HepG2 (cell line): ENCODE measurements around the gene RBBP9. TPM values are rescaled to one million over a fixed set of nuclear protein-coding genes. Genes with fewer than 3 reads are reported as not detected.

Experiments used
- ATAC-seq: fragments of 200-7000 bp; cut with Tn5 transposase; 3 replicates; pipeline ENCODE4 v1.9.1; 2020; ENCODE audit warnings: mild to moderate bottlenecking, moderate library complexity
- BruUV-seq: library from RNA; stranded (reverse); fragments of 400-500 nt; replicated peaks from 2 replicates; lab custom pipeline; 2021; lab: Mats Ljungman, UMichigan
- CTCF ChIA-PET: fragments of 300-600 bp; formaldehyde crosslinking; extraction: SDS; loops from one replicate; lab custom pipeline; 2021; ENCODE audit warnings: low total read pairs, inconsistent platforms, low intra/inter-chr PET ratio; lab: Yijun Ruan, JAX
- POLR2A ChIA-PET: fragments of 350-600 bp; sonication (Branson Sonifier 250); formaldehyde crosslinking; loops from one replicate; lab custom pipeline; 2020; ENCODE audit warnings: antibody characterized with exemption, inconsistent platforms; lab: Yijun Ruan, JAX
- DNase-seq: peaks from one replicate; pipeline ENCODE4 v3.0.0-alpha.2; 2015; ENCODE audit warnings: low spot score
- FAIRE-seq: peaks from 3 replicates; lab custom pipeline; 2011; peaks lifted over from hg19 to GRCh38; lab: Jason Lieb, UNC
- H2AFZ ChIP-seq: one replicate; pipeline ENCODE4 v1.6.1; 2011; ENCODE audit warnings: low read length, inconsistent platforms
- H3K27ac ChIP-seq: fragments of 300-600 bp; 3 replicates; pipeline ENCODE4 v1.8.0; 2011; ENCODE audit warnings: mixed run types, mild to moderate bottlenecking, mixed read lengths, low read length, inconsistent platforms; ENCODE audit not compliant: insufficient read depth; ENCODE audit errors: extremely low read length
- H3K27me3 ChIP-seq, 2 experiments: fragments of 200-600 bp in 1 of 2; 2 replicates in 1 of 2; 3 replicates in 1 of 2; pipeline versions ENCODE4 v1.6.0 to v1.8.0; 2011; ENCODE audit warnings: low read length in 2 of 2, mild to moderate bottlenecking in 2 of 2, moderate library complexity in 2 of 2, inconsistent platforms in 1 of 2; ENCODE audit not compliant: insufficient read depth in 2 of 2, control insufficient read depth in 1 of 2
- H3K36me3 ChIP-seq, 2 experiments: fragments of 200-600 bp in 1 of 2; replicated peaks in 1 of 2; 2 replicates in 1 of 2; 3 replicates in 1 of 2; pipeline versions ENCODE4 v1.5.1 to v1.8.0; 2011; ENCODE audit warnings: low read length in 2 of 2, inconsistent platforms in 1 of 2; ENCODE audit not compliant: insufficient read depth in 2 of 2, control insufficient read depth in 1 of 2
- H3K4me1 ChIP-seq: 2 replicates; pipeline ENCODE4 v1.5.1; 2012; ENCODE audit warnings: low read length, inconsistent platforms; ENCODE audit not compliant: insufficient read depth
- H3K4me2 ChIP-seq: 2 replicates; pipeline ENCODE4 v1.6.0; 2011; ENCODE audit warnings: low read depth, low read length, inconsistent platforms
- H3K4me3 ChIP-seq, 3 experiments: fragments of 200-600 bp in 1 of 3; sonication (generic), shearing (Covaris generic) in 1 of 3; replicated peaks in 1 of 3; 2 replicates each; pipeline ENCODE4 v1.5.1; 2011 to 2016; ENCODE audit warnings: low read length in 3 of 3, inconsistent platforms in 2 of 3, low read depth in 2 of 3, mild to moderate bottlenecking in 2 of 3, control low read depth in 1 of 3, mixed read lengths in 1 of 3; ENCODE audit not compliant: insufficient read depth in 1 of 3
- H3K79me2 ChIP-seq: one replicate; pipeline ENCODE4 v1.6.1; 2011; ENCODE audit warnings: low read length, inconsistent platforms; ENCODE audit not compliant: insufficient read depth
- H3K9ac ChIP-seq: 2 replicates; pipeline ENCODE4 v1.6.0; 2011; ENCODE audit warnings: mild to moderate bottlenecking, low read depth, low read length, inconsistent platforms; ENCODE audit not compliant: insufficient read depth
- H3K9me3 ChIP-seq: 2 replicates; pipeline ENCODE4 v1.5.1; 2012; ENCODE audit warnings: mild to moderate bottlenecking, low read length
- H4K20me1 ChIP-seq: 2 replicates; pipeline ENCODE4 v1.6.0; 2011; ENCODE audit warnings: inconsistent platforms, mild to moderate bottlenecking, low read length, moderate library complexity; ENCODE audit not compliant: insufficient read depth
- ETV6 ChIP-seq: sonication (generic); formaldehyde crosslinking; conservative IDR thresholded peaks from 2 replicates; pipeline ENCODE4 v1.4.0; 2020; ENCODE audit warnings: missing genetic modification reagents
- FOSL2 ChIP-seq: sonication (generic); formaldehyde crosslinking; IDR thresholded peaks from 2 replicates; pipeline ENCODE4 v1.4.0; 2020; ENCODE audit warnings: missing genetic modification reagents
- FOXC1 ChIP-seq: sonication (generic); formaldehyde crosslinking; IDR thresholded peaks from 2 replicates; pipeline ENCODE4 v1.8.0; 2022; ENCODE audit warnings: mild to moderate bottlenecking, missing genetic modification reagents, borderline replicate concordance
- HOXA7 ChIP-seq: sonication (generic); formaldehyde crosslinking; IDR thresholded peaks from 2 replicates; pipeline ENCODE4 v1.8.1; 2022; ENCODE audit warnings: mild to moderate bottlenecking, missing genetic modification reagents, moderate library complexity
- MIER3 ChIP-seq: IDR thresholded peaks from 2 replicates; pipeline ENCODE4 v1.6.1; 2016; ENCODE audit warnings: missing compliant biosample characterization, borderline replicate concordance
- NAIF1 ChIP-seq: sonication (generic); formaldehyde crosslinking; IDR thresholded peaks from 2 replicates; pipeline ENCODE4 v1.5.0; 2020; ENCODE audit warnings: mild to moderate bottlenecking, missing genetic modification reagents, borderline replicate concordance
- PAWR ChIP-seq: sonication (generic); formaldehyde crosslinking; IDR thresholded peaks from 2 replicates; pipeline ENCODE4 v1.4.0; 2020; ENCODE audit warnings: missing genetic modification reagents, mild to moderate bottlenecking, borderline replicate concordance
- SRSF1 ChIP-seq: fragments of 200-400 bp; formaldehyde crosslinking; optimal IDR thresholded peaks from 2 replicates; pipeline ENCODE3; 2017; ENCODE audit warnings: mild to moderate bottlenecking, low read depth, low read length, moderate library complexity
- TAF1 ChIP-seq: sonication (generic); formaldehyde crosslinking; IDR thresholded peaks from 2 replicates; pipeline ENCODE4 v1.4.0; 2020; ENCODE audit warnings: missing genetic modification reagents
- TGIF2 ChIP-seq: IDR thresholded peaks from 2 replicates; pipeline ENCODE4 v1.6.1; 2016; ENCODE audit warnings: control low read depth, missing compliant biosample characterization
- in situ Hi-C: cut with HindIII; loops from 2 replicates; pipeline ENCODE4 v1.10.0; 2017; ENCODE audit warnings: low pct_unique_long_range_greater_than_20kb; ENCODE audit not compliant: extremely low pct_ligation_motif_present
- intact Hi-C: fragments of 100-400 bp; cut with micrococcal nuclease; formaldehyde crosslinking; loops from one replicate; pipeline ENCODE4 v1.10.0; 2022; ENCODE audit not compliant: unreplicated experiment
- polyA plus RNA-seq, 8 experiments: library from polyadenylated mRNA; depleted of rRNA in 3 of 8; stranded (reverse) in 7 of 8; unstranded in 1 of 8; fragments of >200 nt; fragmentation: Illumina TruSeq in 4 of 8; extraction: Trizol in 4 of 8; gene quantifications; 2 replicates each; pipeline versions ENCODE4 v1.2.1 to v1.2.3, GENCODE V29; 2011 to 2016; ENCODE audit warnings: low read depth in 4 of 8, missing spikeins in 1 of 8, mixed read lengths in 1 of 8; ENCODE audit not compliant: insufficient read depth in 1 of 8
- total RNA-seq, 5 experiments: library from RNA; depleted of rRNA; stranded (reverse); fragments of >200 nt; fragmentation: Illumina TruSeq; extraction: Trizol; gene quantifications; 2 replicates each; pipeline ENCODE4 v1.2.3, GENCODE V29; 2016; ENCODE audit warnings: low read depth in 1 of 5
- TF ChIP-seq, protein P1 (sequence below): sonication (generic); formaldehyde crosslinking; IDR thresholded peaks from 2 replicates; pipeline ENCODE4 v1.8.1; 2023; ENCODE audit warnings: mild to moderate bottlenecking, missing genetic modification reagents
- TF ChIP-seq, protein P2 (sequence below): IDR thresholded peaks from 2 replicates; pipeline ENCODE4 v1.6.1; 2016; ENCODE audit warnings: mild to moderate bottlenecking, missing biosample characterization, missing genetic modification reagents
- TF ChIP-seq, protein P3 (sequence below): sonication (generic); formaldehyde crosslinking; IDR thresholded peaks from 2 replicates; pipeline ENCODE4 v1.8.0; 2022; ENCODE audit warnings: mild to moderate bottlenecking, missing genetic modification reagents; ENCODE audit not compliant: insufficient replicate concordance

RBBP9 gene
- total and polyA plus RNA-seq, 2 of the 13 experiments (the other 11 are each of a cell fraction or from before 2014, with no cell fraction given), result 28.0 to 56.3 TPM

DNA sequence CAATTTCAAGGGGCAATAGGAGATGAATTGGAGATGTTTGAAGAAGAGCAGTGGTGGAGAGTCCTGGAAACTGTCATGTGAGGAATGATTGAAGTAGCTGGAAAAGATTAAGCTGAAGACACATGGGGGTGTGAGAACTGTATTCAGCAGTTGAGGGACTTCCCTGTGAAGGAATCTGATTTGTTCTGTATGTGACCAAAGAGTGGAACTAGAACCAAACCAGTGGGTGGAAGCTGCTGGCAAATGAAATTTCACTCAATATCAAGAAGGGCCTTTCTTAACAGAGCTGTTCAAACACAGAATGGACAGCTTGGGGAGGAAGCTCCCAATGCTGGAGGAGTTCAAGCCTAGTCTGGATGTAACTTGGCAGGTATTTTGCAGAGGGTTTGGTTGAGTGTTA lies 32.0 kb upstream of the RBBP9 start:
- peaks cover 60 to 94% of the 10 kb centered on the region in 2 experiments for H3K36me3 ChIP-seq
- CTCF ChIA-PET, result no interaction called here

More for the DNA sequence above, 32.0 kb upstream of the RBBP9 start:
- BruUV-seq, result no TSS peak
- Histone ChIP-seq H3K9me3 (no peaks in the 10 kb centered on the region), H3K27me3 (no peaks in the 10 kb centered on the region), H4K20me1 (no peaks in the 10 kb centered on the region), H3K27ac (no peak overlapping the region), H3K79me2 (no peaks in the 10 kb centered on the region), H3K4me2 (no peak overlapping the region), H3K9ac (no peak overlapping the region), H2AFZ (no peak overlapping the region), H3K4me1 (peaks cover 14% of the 10 kb centered on the region), H3K4me3 (no peak overlapping the region)
- intact Hi-C loops, result no loop called here
- ATAC-seq (no peak), DNase-seq (no peak), FAIRE-seq (peak; percentile 4)
- POLR2A ChIA-PET, result interaction anchor here (1.2 to 1.7 kb wide), 2 partner anchors 22 to 62 kb away, joined by 3 to 7 read pairs; partner anchors contain the start of genes DZANK1, POLR3F and SEC23B
- in situ Hi-C loops, result no loop called here
- TF ChIP-seq NAIF1, result no peak
- TF ChIP-seq, protein P1, sequence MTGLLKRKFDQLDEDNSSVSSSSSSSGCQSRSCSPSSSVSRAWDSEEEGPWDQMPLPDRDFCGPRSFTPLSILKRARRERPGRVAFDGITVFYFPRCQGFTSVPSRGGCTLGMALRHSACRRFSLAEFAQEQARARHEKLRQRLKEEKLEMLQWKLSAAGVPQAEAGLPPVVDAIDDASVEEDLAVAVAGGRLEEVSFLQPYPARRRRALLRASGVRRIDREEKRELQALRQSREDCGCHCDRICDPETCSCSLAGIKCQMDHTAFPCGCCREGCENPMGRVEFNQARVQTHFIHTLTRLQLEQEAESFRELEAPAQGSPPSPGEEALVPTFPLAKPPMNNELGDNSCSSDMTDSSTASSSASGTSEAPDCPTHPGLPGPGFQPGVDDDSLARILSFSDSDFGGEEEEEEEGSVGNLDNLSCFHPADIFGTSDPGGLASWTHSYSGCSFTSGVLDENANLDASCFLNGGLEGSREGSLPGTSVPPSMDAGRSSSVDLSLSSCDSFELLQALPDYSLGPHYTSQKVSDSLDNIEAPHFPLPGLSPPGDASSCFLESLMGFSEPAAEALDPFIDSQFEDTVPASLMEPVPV (CRISPR knock-in tag), result no peak
- TF ChIP-seq FOSL2 (CRISPR knock-in tag), result no peak
- TF ChIP-seq, protein P2, sequence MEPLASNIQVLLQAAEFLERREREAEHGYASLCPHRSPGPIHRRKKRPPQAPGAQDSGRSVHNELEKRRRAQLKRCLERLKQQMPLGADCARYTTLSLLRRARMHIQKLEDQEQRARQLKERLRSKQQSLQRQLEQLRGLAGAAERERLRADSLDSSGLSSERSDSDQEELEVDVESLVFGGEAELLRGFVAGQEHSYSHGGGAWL (CRISPR knock-in tag), result no peak
- no peak for TF ChIP-seq PAWR (CRISPR knock-in tag)
- TF ChIP-seq, protein P3, sequence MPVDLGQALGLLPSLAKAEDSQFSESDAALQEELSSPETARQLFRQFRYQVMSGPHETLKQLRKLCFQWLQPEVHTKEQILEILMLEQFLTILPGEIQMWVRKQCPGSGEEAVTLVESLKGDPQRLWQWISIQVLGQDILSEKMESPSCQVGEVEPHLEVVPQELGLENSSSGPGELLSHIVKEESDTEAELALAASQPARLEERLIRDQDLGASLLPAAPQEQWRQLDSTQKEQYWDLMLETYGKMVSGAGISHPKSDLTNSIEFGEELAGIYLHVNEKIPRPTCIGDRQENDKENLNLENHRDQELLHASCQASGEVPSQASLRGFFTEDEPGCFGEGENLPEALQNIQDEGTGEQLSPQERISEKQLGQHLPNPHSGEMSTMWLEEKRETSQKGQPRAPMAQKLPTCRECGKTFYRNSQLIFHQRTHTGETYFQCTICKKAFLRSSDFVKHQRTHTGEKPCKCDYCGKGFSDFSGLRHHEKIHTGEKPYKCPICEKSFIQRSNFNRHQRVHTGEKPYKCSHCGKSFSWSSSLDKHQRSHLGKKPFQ (CRISPR knock-in tag), result no peak
- TF ChIP-seq TGIF2, result no peak
- no peak for TF ChIP-seq FOXC1 (CRISPR knock-in tag)
- no peak for TF ChIP-seq ETV6 (CRISPR knock-in tag)
- no peak for TF ChIP-seq TAF1 (CRISPR knock-in tag)
- no peak for TF ChIP-seq MIER3 (CRISPR knock-in tag)
- TF ChIP-seq SRSF1, result no peak
- TF ChIP-seq HOXA7 (CRISPR knock-in tag), result no peak
